IPS-20b (cell line): ENCODE data around the gene TECTB.

Source experiments
- H3K27ac ChIP-seq: one replicate; pipeline ENCODE4 v1.5.1; 2013; ENCODE audit warnings: low read length
- H3K27me3 ChIP-seq: 2 replicates; pipeline ENCODE4 v1.6.1; 2013; ENCODE audit warnings: mild to moderate bottlenecking, low read length, inconsistent platforms; ENCODE audit not compliant: insufficient read depth
- H3K36me3 ChIP-seq: 2 replicates; pipeline ENCODE4 v1.6.1; 2013; ENCODE audit warnings: low read depth, mild to moderate bottlenecking, inconsistent platforms, low read length, moderate library complexity; ENCODE audit not compliant: insufficient read depth
- H3K4me1 ChIP-seq: 2 replicates; pipeline ENCODE4 v1.6.1; 2013; ENCODE audit warnings: mild to moderate bottlenecking, control low read depth, inconsistent platforms, low read length, moderate library complexity; ENCODE audit not compliant: insufficient read depth
- H3K4me3 ChIP-seq: 2 replicates; pipeline ENCODE4 v1.5.1; 2013; ENCODE audit warnings: mild to moderate bottlenecking, low read length, inconsistent platforms
- H3K9ac ChIP-seq: 2 replicates; pipeline ENCODE4 v1.6.1; 2013; ENCODE audit warnings: low read depth, mild to moderate bottlenecking, inconsistent platforms, low read length, moderate library complexity
- H3K9me3 ChIP-seq: 2 replicates; pipeline ENCODE4 v1.6.1; 2013; ENCODE audit warnings: mild to moderate bottlenecking, low read depth, low read length, inconsistent platforms; ENCODE audit not compliant: insufficient read depth

Gene TECTB

DNA sequence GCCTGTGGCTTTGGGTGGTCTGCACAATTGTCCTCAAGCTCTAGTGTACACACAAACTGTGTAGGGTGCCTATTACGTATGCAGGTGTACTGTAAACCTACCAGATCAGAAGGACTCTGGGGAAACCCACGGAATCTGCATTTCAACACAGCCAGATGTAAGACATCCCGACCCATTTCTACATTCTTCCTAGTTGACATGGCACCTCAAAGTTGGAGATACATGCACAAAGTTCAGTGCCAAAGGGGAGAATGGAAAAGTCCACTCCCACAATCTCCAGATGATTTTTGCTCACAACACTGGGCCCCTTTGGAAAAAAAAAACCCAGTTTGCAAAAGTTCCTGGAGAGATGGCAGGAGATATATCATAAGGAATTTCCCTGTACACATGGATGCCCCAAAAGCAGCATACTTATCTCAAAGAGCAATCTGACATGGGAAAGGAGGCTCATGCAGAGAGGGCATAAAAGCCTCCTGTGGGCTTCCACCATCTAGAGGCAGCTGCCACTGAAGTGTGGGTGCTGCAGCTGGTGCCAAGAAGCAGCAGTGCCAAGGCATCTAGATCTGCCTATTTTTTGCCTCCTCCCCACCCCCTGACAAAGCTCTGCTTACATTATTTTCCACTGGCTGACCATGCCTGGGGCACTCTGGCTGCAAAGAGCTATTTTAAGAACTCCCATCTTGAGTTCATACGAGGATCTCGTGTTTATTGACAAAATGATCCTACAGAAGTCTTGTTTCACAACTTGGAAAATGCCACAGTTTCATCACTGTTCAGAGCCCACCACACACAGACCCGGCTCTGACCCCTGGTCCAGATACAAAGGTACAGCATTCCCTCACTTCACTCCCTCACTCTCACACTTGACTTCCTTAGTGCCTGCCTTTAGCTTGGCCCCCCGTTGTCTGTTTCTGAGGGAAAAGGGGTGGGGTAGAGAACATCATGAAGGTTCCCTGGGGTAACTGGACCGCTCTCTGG is 12.9 kb downstream of the TECTB start:
- no peak overlapping the region for H3K27ac ChIP-seq
- H3K4me1 ChIP-seq: no peaks in the 10 kb centered on the region
- H3K9me3 ChIP-seq: no peaks in the 10 kb centered on the region
- H3K27me3 ChIP-seq: no peaks in the 10 kb centered on the region
- H3K9ac ChIP-seq: no peak overlapping the region
- H3K36me3 ChIP-seq: no peaks in the 10 kb centered on the region
- no peak overlapping the region for H3K4me3 ChIP-seq

- H3K36me3 ChIP-seq: no peaks in the 10 kb centered on the region
- H3K27me3 ChIP-seq: no peaks in the 10 kb centered on the region
- H3K4me1 ChIP-seq: no peaks in the 10 kb centered on the region
- no peak overlapping the region for H3K27ac ChIP-seq
- H3K9me3 ChIP-seq: no peaks in the 10 kb centered on the region
- no peak overlapping the region for H3K4me3 ChIP-seq
- no peak overlapping the region for H3K9ac ChIP-seq
Observed at GRCh38 chr10:112296908-112297331, 13.7 kb downstream of the TECTB start.

GRCh38 chr10:112298581-112298980 is 15.4 kb downstream of the TECTB start:
- Histone ChIP-seq H3K27me3 (no peaks in the 10 kb centered on the region), H3K9me3 (no peaks in the 10 kb centered on the region), H3K4me1 (no peaks in the 10 kb centered on the region), H3K9ac (no peak overlapping the region), H3K36me3 (no peaks in the 10 kb centered on the region), H3K4me3 (no peak overlapping the region), H3K27ac (no peak overlapping the region)

DNA sequence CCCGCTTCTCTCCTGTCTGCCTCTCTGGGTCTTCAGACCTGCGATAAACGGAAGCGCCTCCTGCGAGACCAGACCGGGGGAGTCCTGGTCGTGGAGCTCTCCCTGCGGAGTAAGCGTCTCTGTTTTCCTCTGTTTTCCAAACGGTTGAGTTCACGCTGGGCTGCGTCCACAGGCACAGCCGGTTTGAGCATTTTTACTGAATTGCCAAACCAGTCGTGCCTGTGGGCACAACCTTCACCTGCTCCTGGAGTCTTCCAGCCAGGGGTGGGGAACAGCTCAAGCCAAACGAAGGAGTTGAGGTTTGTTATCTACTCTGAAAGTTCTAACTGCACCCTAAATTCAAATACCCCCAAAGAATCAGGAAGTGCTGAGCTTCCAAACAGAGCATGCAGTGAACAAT is 16.3 kb downstream of the TECTB start:
- Histone ChIP-seq H3K9ac (no peak overlapping the region), H3K27ac (no peak overlapping the region), H3K4me1 (no peaks in the 10 kb centered on the region), H3K4me3 (no peak overlapping the region), H3K9me3 (no peaks in the 10 kb centered on the region), H3K36me3 (no peaks in the 10 kb centered on the region), H3K27me3 (no peaks in the 10 kb centered on the region)

DNA sequence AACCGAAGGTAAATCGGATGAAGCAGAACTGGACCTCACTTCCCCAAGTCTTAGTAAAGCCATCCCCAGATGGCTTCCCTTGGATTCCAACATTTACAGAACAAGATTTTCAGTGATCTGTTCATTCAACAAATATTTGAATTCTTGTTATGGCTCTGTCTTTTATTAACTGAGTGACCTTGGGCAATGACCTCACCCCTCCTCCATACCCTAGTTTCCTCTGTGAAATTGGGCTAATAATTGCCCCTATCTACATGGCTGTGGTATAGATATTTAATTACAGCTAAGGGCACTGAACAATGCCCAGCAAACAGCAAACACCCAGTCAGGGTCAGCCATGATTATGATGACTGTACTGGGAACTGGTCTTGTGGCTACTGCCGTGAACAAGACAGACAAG is 19.1 kb downstream of the TECTB start:
- H3K36me3 ChIP-seq: no peaks in the 10 kb centered on the region

GRCh38 chr10:112303528-112303927 is 20.3 kb downstream of the TECTB start:
- Histone ChIP-seq H3K36me3 (no peaks in the 10 kb centered on the region), H3K9ac (no peak overlapping the region), H3K27me3 (no peaks in the 10 kb centered on the region), H3K4me1 (peaks cover 3% of the 10 kb centered on the region; the same call in 1 of the 2 replicates), H3K27ac (no peak overlapping the region), H3K9me3 (no peaks in the 10 kb centered on the region), H3K4me3 (no peak overlapping the region)

More for the DNA sequence above, 19.1 kb downstream of the TECTB start:
- no peak overlapping the region for H3K4me3 ChIP-seq
- H3K4me1 ChIP-seq: no peaks in the 10 kb centered on the region
- no peak overlapping the region for H3K9ac ChIP-seq
- H3K27ac ChIP-seq: no peak overlapping the region
- no peaks in the 10 kb centered on the region for H3K9me3 ChIP-seq
- H3K27me3 ChIP-seq: no peaks in the 10 kb centered on the region

DNA sequence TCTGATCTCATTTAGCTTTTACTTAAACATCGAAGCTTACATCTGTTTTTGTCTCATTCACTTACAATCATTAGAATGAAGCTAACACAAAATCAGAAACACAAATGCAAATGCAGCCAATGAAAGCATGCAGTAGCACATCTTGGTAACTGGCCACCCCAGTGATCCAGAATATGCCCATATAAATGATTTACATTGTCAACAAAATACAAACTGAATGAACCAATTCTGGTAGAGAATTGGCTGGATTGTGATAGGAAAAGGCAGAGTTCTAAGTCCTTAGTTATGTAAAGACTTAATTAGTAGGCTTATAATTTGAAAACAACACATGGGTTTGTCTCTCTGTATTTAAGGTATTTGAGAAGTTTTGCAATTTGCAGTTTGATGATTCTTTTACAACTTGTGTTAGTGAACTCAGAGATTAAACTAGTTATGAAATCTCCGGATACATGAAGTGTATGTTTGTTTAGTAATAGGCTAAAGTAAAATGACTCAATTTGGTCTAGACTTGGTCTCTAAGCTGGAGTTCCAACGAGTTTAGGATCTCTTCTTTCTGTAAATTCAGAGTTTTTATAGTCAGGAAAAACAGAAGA is 21.2 kb downstream of the TECTB start:
- no peak overlapping the region for H3K9ac ChIP-seq
- peaks cover 3% of the 10 kb centered on the region; the same call in 1 of the 2 replicates for H3K4me1 ChIP-seq
- no peaks in the 10 kb centered on the region for H3K27me3 ChIP-seq
- no peak overlapping the region for H3K27ac ChIP-seq
- no peak overlapping the region for H3K4me3 ChIP-seq
- no peaks in the 10 kb centered on the region for H3K9me3 ChIP-seq
- H3K36me3 ChIP-seq: no peaks in the 10 kb centered on the region

- no peak overlapping the region for H3K27ac ChIP-seq
- H3K4me3 ChIP-seq: no peak overlapping the region
- no peaks in the 10 kb centered on the region for H3K36me3 ChIP-seq
- H3K9ac ChIP-seq: no peak overlapping the region
- no peaks in the 10 kb centered on the region for H3K27me3 ChIP-seq
- no peaks in the 10 kb centered on the region for H3K9me3 ChIP-seq
- peaks cover 3% of the 10 kb centered on the region; the same call in 1 of the 2 replicates for H3K4me1 ChIP-seq
Observed at GRCh38 chr10:112307358-112308124, 24.3 kb downstream of the TECTB start.

DNA sequence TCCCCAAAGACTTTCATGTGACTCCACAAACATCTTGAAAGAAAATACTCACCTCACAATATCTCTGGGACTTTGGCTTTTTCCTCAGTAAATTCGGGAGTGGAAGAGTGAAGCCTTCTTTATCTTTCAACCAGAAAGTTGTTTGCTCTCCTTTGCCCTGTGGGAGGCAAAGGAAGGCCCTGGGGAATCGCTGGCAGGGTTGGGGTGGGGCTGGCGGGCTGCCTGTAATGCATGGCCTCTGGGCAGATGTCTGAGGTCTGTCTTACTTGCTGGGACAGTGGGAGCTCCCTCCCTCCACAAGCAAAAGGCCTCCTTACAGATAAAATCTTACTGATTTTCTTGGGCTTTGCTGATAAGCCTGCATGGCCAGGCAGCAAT is 24.9 kb downstream of the TECTB start:
- no peaks in the 10 kb centered on the region for H3K9me3 ChIP-seq
- H3K27me3 ChIP-seq: no peaks in the 10 kb centered on the region
- H3K9ac ChIP-seq: no peak overlapping the region
- no peak overlapping the region for H3K4me3 ChIP-seq
- H3K4me1 ChIP-seq: peaks cover 3% of the 10 kb centered on the region; the same call in 1 of the 2 replicates
- no peaks in the 10 kb centered on the region for H3K36me3 ChIP-seq
- no peak overlapping the region for H3K27ac ChIP-seq

GRCh38 chr10:112311481-112311880 is 28.3 kb downstream of the TECTB start:
- no peak overlapping the region for H3K4me3 ChIP-seq
- no peak overlapping the region for H3K9ac ChIP-seq
- H3K9me3 ChIP-seq: no peaks in the 10 kb centered on the region
- H3K36me3 ChIP-seq: no peaks in the 10 kb centered on the region
- no peak overlapping the region for H3K27ac ChIP-seq
- no peaks in the 10 kb centered on the region for H3K27me3 ChIP-seq
- H3K4me1 ChIP-seq: peaks cover 3% of the 10 kb centered on the region; the same call in 1 of the 2 replicates

DNA sequence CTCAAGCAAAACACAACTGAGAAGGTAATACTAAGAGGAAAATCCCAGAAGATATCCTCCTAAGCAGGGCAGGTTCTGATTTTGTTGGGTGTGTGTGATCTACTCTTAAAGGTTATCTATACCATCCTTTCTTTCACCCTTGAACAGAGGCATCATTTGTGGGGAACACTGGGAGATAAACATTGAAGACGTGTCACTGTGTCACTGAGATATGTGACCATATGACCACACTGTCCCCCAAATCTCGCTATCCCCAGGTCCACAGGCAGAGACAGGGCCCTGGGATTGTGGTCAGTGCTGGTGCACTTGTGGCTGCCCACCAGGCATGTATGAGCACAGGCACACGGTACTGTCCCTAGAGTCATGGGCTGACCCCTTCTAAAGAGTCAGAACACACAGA is 30.0 kb downstream of the TECTB start:
- no peak overlapping the region for H3K9ac ChIP-seq
- no peaks in the 10 kb centered on the region for H3K4me1 ChIP-seq
- no peaks in the 10 kb centered on the region for H3K9me3 ChIP-seq
- no peaks in the 10 kb centered on the region for H3K36me3 ChIP-seq
- H3K27ac ChIP-seq: no peak overlapping the region
- no peaks in the 10 kb centered on the region for H3K27me3 ChIP-seq
- H3K4me3 ChIP-seq: no peak overlapping the region
